Activated CD8-positive, alpha-beta memory T cell treated with anti-CD3 and anti-CD28 coated beads, Interleukin-2, amount 50 U/mL, for 4 hours (primary cell): ENCODE measurements around the gene ETV3L.
"Not testable (repeated sequence)": the region's sequence is repeated elsewhere in the genome, so short reads cannot be mapped to it uniquely, and the experiment has no call there.

Source experiments
- DNase-seq: peaks from one replicate; pipeline ENCODE4 v3.0.0-alpha.2; 2020

Gene ETV3L

GRCh38 chr1:157073944-157074685 is 25.5 kb downstream of the ETV3L start:
- peak; percentile 18 for DNase-seq

GRCh38 chr1:157069601-157070000 is 30.0 kb downstream of the ETV3L start:
- DNase-seq = no peak

GRCh38 chr1:157059241-157059640 is 40.4 kb downstream of the ETV3L start:
- DNase-seq = not testable (repeated sequence)

GRCh38 chr1:157056269-157056668 is 43.3 kb downstream of the ETV3L start:
- no peak for DNase-seq

GRCh38 chr1:157055729-157056128 is 43.9 kb downstream of the ETV3L start:
- DNase-seq = not testable (repeated sequence)

GRCh38 chr1:157050836-157051235 is 48.8 kb downstream of the ETV3L start:
- no peak for DNase-seq

GRCh38 chr1:157047062-157047410 is 52.6 kb downstream of the ETV3L start:
- DNase-seq = no peak

GRCh38 chr1:157045250-157046218 is 54.1 kb downstream of the ETV3L start, which contains the start of gene ARHGEF11:
Gene ARHGEF11, minus strand, starts transcription at chr1:157045742. Its CDS starts 1,412 bp downstream, at chr1:157044330.
- peak; percentile 26 for DNase-seq

GRCh38 chr1:157044326-157044725 is 55.3 kb downstream of the ETV3L start:
- DNase-seq = no peak

GRCh38 chr1:157043685-157044084 is 55.9 kb downstream of the ETV3L start:
- DNase-seq = no peak

GRCh38 chr1:157042846-157043245 is 56.8 kb downstream of the ETV3L start:
- DNase-seq = no peak
